HEK293T (cell line): ENCODE data around the gene ITPRIP.

Experiments
- CTCF ChIA-PET: fragments of 350-600 bp; formaldehyde crosslinking; extraction: SDS; loops from one replicate; lab custom pipeline; 2021; ENCODE audit warnings: antibody characterized with exemption, inconsistent platforms; lab: Yijun Ruan, JAX
- POLR2A ChIA-PET: fragments of 350-600 bp; formaldehyde crosslinking; extraction: SDS; loops from one replicate; lab custom pipeline; 2020; ENCODE audit warnings: antibody characterized with exemption, inconsistent platforms; lab: Yijun Ruan, JAX
- DNase-seq: peaks from one replicate; pipeline ENCODE4 v3.0.0; 2012; ENCODE audit warnings: mixed read lengths; ENCODE audit errors: extremely low spot score
- ARNT ChIP-seq: fragments of 450-650 bp; IDR thresholded peaks from 2 replicates; pipeline ENCODE4 v1.6.1; 2017; ENCODE audit warnings: mild to moderate bottlenecking
- BHLHE40 ChIP-seq: fragments of 450-650 bp; IDR thresholded peaks from 2 replicates; pipeline ENCODE4 v1.6.1; 2016; ENCODE audit warnings: mild to moderate bottlenecking, moderate library complexity, borderline replicate concordance
- CTBP1 ChIP-seq: fragments of 450-650 bp; IDR thresholded peaks from 2 replicates; pipeline ENCODE4 v1.6.1; 2016; ENCODE audit warnings: borderline replicate concordance
- ELF4 ChIP-seq: fragments of 450-650 bp; IDR thresholded peaks from 2 replicates; pipeline ENCODE4 v1.6.1; 2017; ENCODE audit warnings: antibody characterized with exemption
- FOXA1 ChIP-seq: fragments of 450-650 bp; IDR thresholded peaks from 2 replicates; pipeline ENCODE4 v1.6.1; 2016; ENCODE audit warnings: mild to moderate bottlenecking
- FOXK2 ChIP-seq: fragments of 450-650 bp; IDR thresholded peaks from 2 replicates; pipeline ENCODE4 v1.6.1; 2016; ENCODE audit warnings: mild to moderate bottlenecking
- FOXM1 ChIP-seq: fragments of 450-650 bp; IDR thresholded peaks from 2 replicates; pipeline ENCODE4 v1.6.1; 2017; ENCODE audit warnings: mild to moderate bottlenecking, borderline replicate concordance
- HDGF ChIP-seq: fragments of 450-650 bp; IDR thresholded peaks from 2 replicates; pipeline ENCODE4 v1.6.1; 2017; ENCODE audit warnings: antibody characterized with exemption, borderline replicate concordance
- L3MBTL2 ChIP-seq: fragments of 450-650 bp; conservative IDR thresholded peaks from 2 replicates; pipeline ENCODE4 v1.6.1; 2016; ENCODE audit warnings: mild to moderate bottlenecking
- LEF1 ChIP-seq: fragments of 450-650 bp; IDR thresholded peaks from 2 replicates; pipeline ENCODE4 v1.6.1; 2017; ENCODE audit warnings: mild to moderate bottlenecking, borderline replicate concordance
- NFRKB ChIP-seq: fragments of 450-650 bp; IDR thresholded peaks from 2 replicates; pipeline ENCODE4 v1.6.1; 2016; ENCODE audit warnings: mild to moderate bottlenecking, moderate library complexity
- SP1 ChIP-seq: fragments of 450-650 bp; IDR thresholded peaks from 2 replicates; pipeline ENCODE4 v1.6.1; 2017
- SUZ12 ChIP-seq: fragments of 450-650 bp; IDR thresholded peaks from 2 replicates; pipeline ENCODE4 v1.6.1; 2016; ENCODE audit warnings: mild to moderate bottlenecking
- TARDBP ChIP-seq: fragments of 450-650 bp; IDR thresholded peaks from 2 replicates; pipeline ENCODE4 v1.6.1; 2016
- ZNF384 ChIP-seq: fragments of 450-650 bp; IDR thresholded peaks from 2 replicates; pipeline ENCODE4 v1.6.1; 2016
- TF ChIP-seq, protein P1 (sequence below): fragments of 450-650 bp; IDR thresholded peaks from 2 replicates; pipeline ENCODE4 v1.6.1; 2016

Gene ITPRIP

DNA sequence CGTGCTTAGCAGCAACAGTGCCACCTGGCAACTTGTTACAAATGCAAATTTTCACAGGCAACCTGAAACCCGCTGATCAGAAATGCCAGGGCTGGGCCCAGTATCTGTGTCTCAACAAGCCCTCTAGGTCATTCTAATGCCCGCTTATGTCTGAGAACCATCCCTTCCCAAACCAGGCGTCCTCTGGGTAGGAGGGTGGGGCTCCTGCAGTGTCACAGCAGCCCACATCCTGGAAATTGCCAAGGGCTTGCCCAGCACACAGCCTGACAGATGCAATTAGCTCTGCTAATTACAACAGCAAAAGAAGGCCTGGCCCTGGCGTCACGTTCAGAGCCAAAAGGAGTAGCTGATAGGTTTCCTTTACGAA lies 15.9 kb downstream of the ITPRIP start:
- TF ChIP-seq NFRKB: no peak
- TF ChIP-seq SUZ12: no peak
- TF ChIP-seq FOXM1: no peak
- no peak for TF ChIP-seq CTBP1
- no peak for TF ChIP-seq L3MBTL2
- TF ChIP-seq, protein P1, sequence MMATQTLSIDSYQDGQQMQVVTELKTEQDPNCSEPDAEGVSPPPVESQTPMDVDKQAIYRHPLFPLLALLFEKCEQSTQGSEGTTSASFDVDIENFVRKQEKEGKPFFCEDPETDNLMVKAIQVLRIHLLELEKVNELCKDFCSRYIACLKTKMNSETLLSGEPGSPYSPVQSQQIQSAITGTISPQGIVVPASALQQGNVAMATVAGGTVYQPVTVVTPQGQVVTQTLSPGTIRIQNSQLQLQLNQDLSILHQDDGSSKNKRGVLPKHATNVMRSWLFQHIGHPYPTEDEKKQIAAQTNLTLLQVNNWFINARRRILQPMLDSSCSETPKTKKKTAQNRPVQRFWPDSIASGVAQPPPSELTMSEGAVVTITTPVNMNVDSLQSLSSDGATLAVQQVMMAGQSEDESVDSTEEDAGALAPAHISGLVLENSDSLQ: no peak
- TF ChIP-seq FOXK2: no peak
- no peak for TF ChIP-seq ARNT
- TF ChIP-seq ZNF384: no peak
- POLR2A ChIA-PET: no interaction called here
- no peak for DNase-seq
- CTCF ChIA-PET: interaction anchor here (1.1 to 1.5 kb wide), 3 partner anchors 31 to 33 kb away, joined by 3 to 4 read pairs (median 3); partner anchors contain the start of gene CFAP58

DNA sequence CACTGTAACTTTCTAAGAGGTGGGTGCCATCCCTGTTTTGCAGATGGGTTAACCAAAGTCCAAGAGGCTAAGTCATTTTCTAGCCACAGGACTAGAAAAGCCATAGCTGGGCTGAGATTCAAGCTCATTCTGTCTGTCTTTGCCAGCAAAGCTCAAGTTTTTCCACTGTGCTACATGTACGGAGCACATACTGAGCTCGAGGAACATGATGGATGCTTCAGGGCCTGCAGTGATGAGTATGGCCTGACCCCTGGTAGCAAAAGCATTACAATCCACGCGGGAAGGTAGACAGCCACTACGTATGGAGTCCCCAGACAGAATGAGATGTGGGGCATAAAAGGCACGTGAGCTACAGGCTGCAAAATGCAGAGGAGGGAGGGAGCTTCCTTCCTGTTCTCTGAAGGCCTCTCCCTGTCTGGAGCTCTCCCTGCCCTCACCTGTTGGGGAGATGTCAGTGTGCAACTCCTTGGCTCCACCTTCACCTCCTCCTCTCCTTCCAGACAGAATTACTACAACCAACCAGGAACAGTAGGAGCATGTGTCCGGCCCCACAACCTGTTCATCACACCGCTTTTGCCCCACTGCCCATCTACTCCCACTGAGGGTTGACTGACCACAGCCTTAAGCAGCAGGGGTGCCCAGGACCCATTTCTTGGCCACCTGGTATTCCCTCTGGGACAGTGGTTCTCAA lies 16.4 kb downstream of the ITPRIP start:
- DNase-seq: no peak
- ChIA-PET CTCF (interaction anchor here (1.1 to 1.5 kb wide), 3 partner anchors 11 to 33 kb away, joined by 3 to 4 read pairs (median 4); no protein-coding TSS in a partner anchor), POLR2A (interaction anchor here (1.2 kb wide), 1 partner anchor 16 kb away, joined by 4 read pairs; the partner anchor contains the start of gene ITPRIP)
- TF ChIP-seq CTBP1 (no peak), L3MBTL2 (no peak), FOXM1 (no peak), SUZ12 (no peak), ZNF384 (no peak), TARDBP (no peak), ARNT (no peak), NFRKB (no peak)
- TF ChIP-seq, protein P1: no peak

DNA sequence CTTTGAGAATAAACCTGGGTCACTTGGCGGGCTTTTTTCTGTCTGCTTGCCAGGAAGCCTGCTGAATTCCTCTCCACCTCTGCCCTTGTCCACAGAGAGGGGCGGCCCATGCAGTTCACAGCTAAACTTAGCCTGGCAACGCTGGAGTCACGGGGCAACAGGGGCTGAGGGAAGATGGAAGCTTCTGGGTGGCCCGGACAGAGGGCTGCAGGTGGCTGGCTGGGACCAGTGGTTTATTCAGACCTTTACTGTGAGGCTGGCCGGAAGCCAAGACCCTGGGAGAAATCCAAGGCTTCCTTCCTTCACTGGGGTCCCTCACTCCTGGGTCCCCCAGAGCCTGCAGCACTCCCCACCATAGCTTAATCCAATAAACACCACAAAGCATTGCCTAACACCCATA lies 17.0 kb downstream of the ITPRIP start:
- ChIA-PET CTCF (interaction anchor here (0.9 to 1.5 kb wide), 4 partner anchors 10 to 32 kb away, joined by 3 to 4 read pairs (median 4); partner anchors contain the start of gene CFAP58), POLR2A (interaction anchor here (1.2 kb wide), 1 partner anchor 17 kb away, joined by 4 read pairs; the partner anchor contains the start of gene ITPRIP)
- TF ChIP-seq ELF4: no peak
- no peak for DNase-seq

DNA sequence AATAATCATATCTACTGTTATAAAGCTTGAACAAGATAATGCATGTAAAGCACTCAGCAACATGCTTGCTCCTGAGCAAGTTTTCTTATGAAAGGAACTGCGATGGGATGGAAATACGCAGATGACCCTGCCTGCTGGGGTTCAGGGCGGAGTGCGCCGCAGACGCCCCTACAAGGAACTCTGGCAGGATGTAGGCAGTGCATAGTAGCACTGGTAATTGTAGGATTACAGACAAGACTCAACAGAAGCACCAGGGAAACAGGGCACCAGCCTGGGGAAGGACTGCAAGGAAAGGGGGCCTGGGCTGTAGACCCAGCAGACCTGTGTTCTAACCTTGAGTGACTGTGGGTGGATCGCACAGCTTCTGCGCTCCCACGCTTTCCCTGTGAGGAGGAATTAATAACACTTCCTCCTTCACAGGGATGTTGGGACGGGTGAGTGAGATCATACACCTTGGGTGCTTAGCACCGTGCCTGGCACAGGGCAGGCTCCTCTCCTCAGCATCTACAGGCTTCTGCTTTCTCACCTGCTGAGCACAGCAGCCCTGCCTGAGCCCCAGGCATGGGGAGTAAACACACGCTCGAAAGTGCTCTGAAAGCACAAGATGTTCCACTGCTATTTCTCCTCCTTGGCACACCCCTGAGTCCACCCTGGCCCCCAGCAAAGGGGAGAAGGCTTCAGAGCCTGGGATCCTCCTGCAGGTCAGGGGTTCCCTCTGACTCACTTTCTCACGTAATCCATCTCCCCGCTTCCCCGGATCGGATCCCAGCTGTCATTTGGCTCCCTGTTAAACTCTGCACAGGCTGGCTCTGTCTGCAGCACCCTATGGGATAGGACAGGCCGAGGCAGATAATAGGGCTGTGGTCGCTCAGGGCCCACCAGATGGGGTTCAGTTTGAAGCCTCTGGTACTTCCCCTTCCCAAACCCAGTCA lies 19.2 kb downstream of the ITPRIP start:
- CTCF ChIA-PET: interaction anchor here (1.6 kb wide), 1 partner anchor 13 kb away, joined by 3 read pairs; no protein-coding TSS in a partner anchor
- DNase-seq: no peak
- POLR2A ChIA-PET: no interaction called here
- no peak for TF ChIP-seq NFRKB
- no peak for TF ChIP-seq HDGF
- no peak for TF ChIP-seq LEF1
- no peak for TF ChIP-seq TARDBP
- TF ChIP-seq ARNT: no peak
- no peak for TF ChIP-seq L3MBTL2
- no peak for TF ChIP-seq ZNF384
- TF ChIP-seq SP1: no peak
- no peak for TF ChIP-seq BHLHE40
- no peak for TF ChIP-seq CTBP1
- TF ChIP-seq, protein P1: no peak
- no peak for TF ChIP-seq ELF4
- no peak for TF ChIP-seq FOXM1
- TF ChIP-seq FOXA1: no peak
- TF ChIP-seq SUZ12: no peak
- no peak for TF ChIP-seq FOXK2

DNA sequence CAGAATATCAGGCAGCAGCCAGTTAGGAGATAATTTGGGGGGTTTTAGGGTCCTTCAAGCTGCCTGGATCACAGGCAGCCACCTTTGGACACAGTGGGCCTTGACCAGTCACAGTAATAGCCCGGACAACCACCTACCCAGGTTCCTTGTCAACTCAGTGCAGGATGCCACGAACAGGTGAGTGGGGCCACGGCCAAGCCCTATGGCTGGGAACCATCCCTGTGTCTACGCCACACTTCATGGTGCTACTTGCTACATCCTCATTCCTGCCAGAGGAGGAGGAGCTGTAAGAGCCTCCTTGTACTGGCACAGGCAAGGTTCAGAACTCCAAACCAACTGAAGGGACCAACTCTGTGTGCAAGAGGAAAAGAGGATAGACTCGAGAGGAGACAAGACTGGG lies 19.9 kb downstream of the ITPRIP start:
- ChIA-PET POLR2A (no interaction called here), CTCF (interaction anchor here (1.6 kb wide), 1 partner anchor 12 kb away, joined by 3 read pairs; no protein-coding TSS in a partner anchor)
- TF ChIP-seq ARNT (no peak), ELF4 (no peak), FOXM1 (no peak), FOXK2 (no peak), BHLHE40 (no peak), SP1 (no peak), LEF1 (no peak), HDGF (no peak), NFRKB (no peak), SUZ12 (no peak), CTBP1 (no peak), FOXA1 (no peak), TARDBP (no peak), L3MBTL2 (no peak)
- TF ChIP-seq, protein P1: no peak

More for the DNA sequence above, 19.9 kb downstream of the ITPRIP start:
- DNase-seq: no peak
